ENCODE results near the gene MT1H. TPM values are rescaled to one million over a fixed set of nuclear protein-coding genes. Genes with fewer than 3 reads are reported as not detected.

Gene MT1H
- polyA plus RNA-seq, 2 donors: 32.9 to 63.3 TPM

DNA sequence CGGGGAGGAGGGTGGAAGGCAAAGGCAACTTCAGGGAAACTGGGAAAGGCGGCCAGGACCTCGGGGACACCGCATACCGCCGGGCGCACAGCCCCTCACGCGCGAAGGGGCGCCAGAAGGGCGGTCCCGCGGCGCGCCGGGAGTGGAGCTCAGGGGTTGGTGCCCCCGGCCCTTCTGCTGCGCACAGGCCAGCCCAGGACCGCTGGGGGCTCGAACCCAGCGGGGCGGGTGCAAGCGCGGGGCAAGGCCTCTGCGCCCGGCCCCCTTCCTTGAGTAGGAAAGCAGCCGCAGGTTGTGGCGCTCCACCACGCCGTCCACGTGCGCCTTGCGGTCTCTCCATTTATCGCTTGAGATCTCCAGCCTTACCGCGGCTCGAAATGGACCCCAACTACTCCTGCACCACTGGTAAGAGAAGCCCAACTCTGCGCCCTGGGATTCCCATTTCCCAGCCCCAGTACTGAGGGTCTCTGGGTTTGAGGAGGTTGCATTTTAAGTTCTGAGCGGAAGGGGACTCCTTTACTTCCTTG lies 34.1 kb upstream of the MT1H start:
- Histone ChIP-seq H3K36me3 (ENCODE audit: control insufficient read depth in 2 of 2, insufficient read depth in 2 of 2, low read length in 1 of 2) (no peaks in the 10 kb centered on the region), H3K9me3 (ENCODE audit: control insufficient read depth in 2 of 2, insufficient read depth in 1 of 2, low read depth in 1 of 2, low read length in 1 of 2) (no peaks in the 10 kb centered on the region), H3K27me3 (ENCODE audit: control insufficient read depth in 1 of 2, insufficient read depth in 2 of 2, low read length in 2 of 2) (peaks cover 3% of the 10 kb centered on the region in 2 donors), H3K27ac (ENCODE audit: low read depth in 2 of 2, low read length in 1 of 2) (no peak overlapping the region), H3K4me1 (ENCODE audit: control insufficient read depth in 2 of 2, insufficient read depth in 2 of 2, low read length in 1 of 2) (peaks cover 5 to 19% of the 10 kb centered on the region in 2 donors), H3K4me3 (ENCODE audit: low read depth in 1 of 2, low read length in 2 of 2) (no peak overlapping the region)
- WGBS, 2 donors: 27 to 41% methylated on average over 26 to 40 of the region's 40 CpGs

DNA sequence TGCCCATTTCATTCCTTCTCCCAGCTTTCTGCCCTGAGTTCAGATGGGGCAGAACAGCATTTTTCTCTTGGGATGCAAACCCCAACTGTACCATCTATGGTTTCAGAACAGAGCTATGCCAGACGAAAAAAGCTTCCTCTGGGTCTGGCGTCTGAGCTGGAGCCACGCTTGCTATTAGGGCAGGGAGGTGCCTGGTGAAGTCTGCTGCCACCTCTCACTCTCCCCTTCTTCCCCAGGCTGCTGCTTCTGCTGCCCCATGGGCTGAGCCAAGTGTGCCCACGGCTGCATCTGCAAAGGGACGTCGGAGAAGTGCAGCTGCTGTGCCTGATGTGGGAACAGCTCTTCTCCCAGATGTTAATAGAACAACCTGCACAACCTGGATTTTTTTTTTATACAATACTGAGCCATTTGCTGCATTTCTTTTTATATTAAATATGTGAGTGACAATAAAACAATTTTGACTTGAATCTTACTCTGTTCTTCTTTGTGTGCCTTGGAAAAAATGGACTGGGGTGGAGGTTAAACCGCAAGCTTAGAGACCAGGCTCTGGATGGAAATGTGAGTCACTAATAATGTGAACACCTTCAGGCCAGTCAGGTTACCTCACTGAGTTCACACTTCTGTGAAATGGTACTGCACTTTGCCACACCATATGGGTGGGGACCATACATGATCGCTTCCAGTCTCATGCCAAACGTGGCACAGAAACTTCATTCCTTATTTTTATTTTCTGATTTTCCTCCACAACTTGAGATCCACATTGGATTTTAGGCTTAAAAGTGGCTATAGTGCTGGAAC lies 32.8 kb upstream of the MT1H start:
- no peak overlapping the region for H3K27ac ChIP-seq (ENCODE audit: low read depth in 2 of 2, low read length in 1 of 2)
- H3K9me3 ChIP-seq (ENCODE audit: control insufficient read depth in 2 of 2, insufficient read depth in 1 of 2, low read depth in 1 of 2, low read length in 1 of 2): no peaks in the 10 kb centered on the region
- peaks cover 5 to 17% of the 10 kb centered on the region in 2 donors for H3K4me1 ChIP-seq (ENCODE audit: control insufficient read depth in 2 of 2, insufficient read depth in 2 of 2, low read length in 1 of 2)
- WGBS, 2 donors: 65 to 68% methylated on average over 9 of the region's 9 CpGs
- H3K4me3 ChIP-seq (ENCODE audit: low read depth in 1 of 2, low read length in 2 of 2): no peak overlapping the region
- peaks cover 3% of the 10 kb centered on the region in 2 donors for H3K27me3 ChIP-seq (ENCODE audit: control insufficient read depth in 1 of 2, insufficient read depth in 2 of 2, low read length in 2 of 2)
- no peaks in the 10 kb centered on the region for H3K36me3 ChIP-seq (ENCODE audit: control insufficient read depth in 2 of 2, insufficient read depth in 2 of 2, low read length in 1 of 2)

DNA sequence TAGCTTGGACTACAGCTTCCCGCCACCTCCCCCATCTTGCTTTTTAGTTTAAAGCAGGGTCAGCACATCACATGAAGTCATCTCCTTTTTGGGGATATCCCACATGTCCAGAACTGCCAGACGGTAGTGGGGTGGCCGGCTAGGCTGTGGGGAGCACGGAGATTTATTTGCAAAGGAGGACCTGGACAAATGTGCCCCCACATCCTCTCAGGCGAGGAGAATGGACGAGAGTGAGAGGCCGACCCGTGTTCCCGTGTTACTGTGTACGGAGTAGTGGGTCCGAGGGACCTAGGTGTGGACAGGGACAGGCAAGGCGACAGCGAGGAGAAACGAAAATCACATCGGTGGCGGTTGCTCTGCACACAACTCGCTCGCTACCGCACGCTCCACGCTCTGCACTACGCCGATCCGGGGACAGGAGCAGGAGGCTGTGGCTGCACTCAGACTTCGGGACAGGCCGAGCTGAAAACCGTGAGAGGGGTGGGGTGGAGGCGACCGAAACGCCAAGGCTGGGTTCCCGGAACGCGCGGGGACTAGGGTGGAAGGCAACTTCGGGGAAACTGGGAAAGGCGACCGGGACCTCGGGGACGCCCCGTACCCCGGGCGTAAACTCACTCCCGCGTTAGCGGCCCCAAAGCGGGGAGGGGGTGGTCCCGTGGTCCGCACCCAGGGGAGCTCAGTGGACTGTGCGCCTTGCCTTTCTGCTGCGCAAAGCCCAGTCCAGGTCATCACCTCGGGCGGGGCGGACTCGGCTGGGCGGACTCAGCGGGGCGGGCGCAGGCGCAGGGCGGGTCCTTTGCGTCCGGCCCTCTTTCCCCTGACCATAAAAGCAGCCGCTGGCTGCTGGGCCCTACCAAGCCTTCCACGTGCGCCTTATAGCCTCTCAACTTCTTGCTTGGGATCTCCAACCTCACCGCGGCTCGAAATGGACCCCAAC lies 31.5 kb upstream of the MT1H start, which contains the start of gene MT1A:
Gene MT1A (plus strand): TSS at position 853 of the 937 bp plus-strand sequence. CDS start 73 bp downstream, at position 926.
- Histone ChIP-seq H3K27me3 (ENCODE audit: control insufficient read depth in 1 of 2, insufficient read depth in 2 of 2, low read length in 2 of 2) (peaks cover 3% of the 10 kb centered on the region in 2 donors), H3K4me1 (ENCODE audit: control insufficient read depth in 2 of 2, insufficient read depth in 2 of 2, low read length in 1 of 2) (peaks cover 0 to 11% of the 10 kb centered on the region in 2 donors)
- WGBS, 2 donors: 15 to 19% methylated on average over 49 to 68 of the region's 68 CpGs

DNA sequence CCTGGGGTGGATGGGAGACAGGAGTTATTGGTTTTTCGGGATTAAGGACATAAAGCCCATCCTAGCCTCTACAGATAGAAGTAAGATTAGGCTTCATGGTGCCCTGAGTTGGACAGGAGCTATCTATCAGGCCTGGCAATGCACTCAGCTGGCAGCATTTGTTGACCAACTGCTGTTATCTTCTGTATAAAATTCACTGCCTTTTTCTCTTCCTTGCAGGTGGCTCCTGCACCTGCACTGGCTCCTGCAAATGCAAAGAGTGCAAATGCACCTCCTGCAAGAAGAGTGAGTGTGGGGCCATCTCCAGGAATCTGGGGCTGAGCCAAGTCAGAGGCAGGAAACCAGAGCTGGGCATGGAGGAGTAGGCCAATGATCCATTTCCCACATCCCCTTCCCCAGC lies 30.6 kb upstream of the MT1H start:
- Histone ChIP-seq H3K4me1 (ENCODE audit: control insufficient read depth in 2 of 2, insufficient read depth in 2 of 2, low read length in 1 of 2) (peaks cover 0 to 19% of the 10 kb centered on the region in 2 donors), H3K27me3 (ENCODE audit: control insufficient read depth in 1 of 2, insufficient read depth in 2 of 2, low read length in 2 of 2) (peaks cover 3% of the 10 kb centered on the region in 2 donors), H3K36me3 (ENCODE audit: control insufficient read depth in 2 of 2, insufficient read depth in 2 of 2, low read length in 1 of 2) (no peaks in the 10 kb centered on the region), H3K9me3 (ENCODE audit: control insufficient read depth in 2 of 2, insufficient read depth in 1 of 2, low read depth in 1 of 2, low read length in 1 of 2) (no peaks in the 10 kb centered on the region), H3K27ac (ENCODE audit: low read depth in 2 of 2, low read length in 1 of 2) (no peak overlapping the region), H3K4me3 (ENCODE audit: low read depth in 1 of 2, low read length in 2 of 2) (no peak overlapping the region)
- WGBS, 2 donors: 60 to 68% methylated on average over 1 of the region's 1 CpG

More for the DNA sequence above, 31.5 kb upstream of the MT1H start, which contains the start of gene MT1A:
- no peak within 1 kb of the TSS for H3K27ac ChIP-seq (ENCODE audit: low read depth in 2 of 2, low read length in 1 of 2)
- no peaks in the 10 kb centered on the region for H3K36me3 ChIP-seq (ENCODE audit: control insufficient read depth in 2 of 2, insufficient read depth in 2 of 2, low read length in 1 of 2)
- peak within 1 kb of the TSS; percentile 7 to 39 for H3K4me3 ChIP-seq (ENCODE audit: low read depth in 1 of 2, low read length in 2 of 2)
- no peaks in the 10 kb centered on the region for H3K9me3 ChIP-seq (ENCODE audit: control insufficient read depth in 2 of 2, insufficient read depth in 1 of 2, low read depth in 1 of 2, low read length in 1 of 2)

DNA sequence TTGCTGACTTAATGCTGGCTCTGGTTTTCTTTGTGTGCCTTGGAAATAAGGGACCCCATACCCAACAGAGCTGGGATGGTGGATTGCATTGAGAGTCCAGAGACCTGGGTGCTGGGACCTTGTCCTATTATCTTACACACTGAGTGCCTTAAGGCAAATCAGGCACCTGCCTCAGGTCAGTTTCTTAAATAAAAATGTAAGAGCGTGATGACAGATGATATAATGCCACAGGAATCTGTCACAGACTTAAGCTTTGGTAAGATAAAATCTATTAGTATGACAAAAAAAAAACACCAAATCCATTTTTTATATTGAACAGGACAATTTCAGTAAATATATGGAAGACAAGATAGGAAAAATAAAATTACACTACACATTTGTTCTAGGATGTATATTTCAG lies 29.5 kb upstream of the MT1H start:
- peaks cover 0 to 17% of the 10 kb centered on the region in 2 donors for H3K4me1 ChIP-seq (ENCODE audit: control insufficient read depth in 2 of 2, insufficient read depth in 2 of 2, low read length in 1 of 2)
- no peak overlapping the region for H3K4me3 ChIP-seq (ENCODE audit: low read depth in 1 of 2, low read length in 2 of 2)
- H3K27ac ChIP-seq (ENCODE audit: low read depth in 2 of 2, low read length in 1 of 2): no peak overlapping the region
- H3K9me3 ChIP-seq (ENCODE audit: control insufficient read depth in 2 of 2, insufficient read depth in 1 of 2, low read depth in 1 of 2, low read length in 1 of 2): no peaks in the 10 kb centered on the region
- 85 to 87% methylated on average over 1 of the region's 1 CpG for WGBS, 2 donors
- no peaks in the 10 kb centered on the region for H3K36me3 ChIP-seq (ENCODE audit: control insufficient read depth in 2 of 2, insufficient read depth in 2 of 2, low read length in 1 of 2)
- H3K27me3 ChIP-seq (ENCODE audit: control insufficient read depth in 1 of 2, insufficient read depth in 2 of 2, low read length in 2 of 2): peaks cover 3% of the 10 kb centered on the region in 2 donors

DNA sequence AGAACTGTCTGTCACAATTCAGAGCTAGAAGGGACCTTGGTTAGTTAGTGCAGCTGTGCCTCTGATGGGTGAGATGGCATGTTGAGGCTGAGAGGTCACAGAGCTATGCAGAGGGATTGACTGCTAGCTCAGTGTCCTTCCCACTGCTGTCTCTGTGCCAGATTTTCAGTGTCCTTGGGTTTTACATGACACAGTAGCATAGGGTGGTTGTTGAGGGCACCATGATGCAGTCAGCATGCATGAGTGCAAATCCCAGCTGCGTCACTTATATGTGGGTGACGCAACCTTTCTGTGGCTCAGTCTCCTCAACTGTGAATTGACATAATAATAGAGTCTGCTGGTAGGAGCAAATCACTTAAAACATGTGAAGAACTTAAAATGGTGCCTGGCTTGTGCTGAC lies 28.4 kb upstream of the MT1H start:
- no peak overlapping the region for H3K4me3 ChIP-seq (ENCODE audit: low read depth in 1 of 2, low read length in 2 of 2)
- H3K27me3 ChIP-seq (ENCODE audit: control insufficient read depth in 1 of 2, insufficient read depth in 2 of 2, low read length in 2 of 2): peaks cover 0 to 3% of the 10 kb centered on the region in 2 donors
- no peaks in the 10 kb centered on the region for H3K36me3 ChIP-seq (ENCODE audit: control insufficient read depth in 2 of 2, insufficient read depth in 2 of 2, low read length in 1 of 2)
- no peaks in the 10 kb centered on the region for H3K9me3 ChIP-seq (ENCODE audit: control insufficient read depth in 2 of 2, insufficient read depth in 1 of 2, low read depth in 1 of 2, low read length in 1 of 2)
- WGBS, 2 donors: 86 to 93% methylated on average over 2 of the region's 2 CpGs
- peaks cover 0 to 15% of the 10 kb centered on the region in 2 donors for H3K4me1 ChIP-seq (ENCODE audit: control insufficient read depth in 2 of 2, insufficient read depth in 2 of 2, low read length in 1 of 2)
- no peak overlapping the region for H3K27ac ChIP-seq (ENCODE audit: low read depth in 2 of 2, low read length in 1 of 2)

DNA sequence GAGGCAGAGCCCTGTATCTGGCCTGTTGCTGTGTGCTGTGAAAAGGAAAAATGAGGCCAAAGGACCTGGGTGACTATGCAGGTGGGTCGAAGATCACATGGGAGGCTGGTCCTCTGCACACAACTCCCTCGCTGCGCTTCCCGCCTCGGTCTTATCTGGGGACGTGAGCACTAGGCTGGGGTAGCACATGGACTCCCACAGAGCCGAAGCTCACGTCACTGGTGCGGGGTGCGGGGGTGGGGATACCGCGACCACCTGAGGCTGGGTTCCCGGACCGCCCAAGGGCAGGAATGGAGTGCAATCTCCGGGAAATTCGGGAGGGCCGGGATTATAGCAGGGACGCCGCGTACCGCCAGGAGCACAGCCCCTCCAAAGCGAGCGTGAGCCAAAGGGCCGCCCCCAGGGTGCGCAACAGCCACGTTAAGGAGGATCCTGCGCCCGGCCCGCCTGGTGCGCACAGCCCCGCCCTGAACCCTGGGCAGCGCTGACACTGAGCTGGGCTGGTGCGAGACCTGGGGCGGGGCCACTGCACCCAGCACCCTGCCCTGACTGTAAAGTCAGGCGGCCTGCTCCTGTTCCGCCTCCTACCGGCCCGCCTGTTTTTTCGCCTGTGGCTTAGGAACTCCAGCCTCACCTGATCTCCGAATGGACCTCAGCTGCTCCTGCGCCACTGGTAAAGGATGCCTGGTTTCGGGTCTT lies 26.4 kb upstream of the MT1H start:
- Histone ChIP-seq H3K9me3 (ENCODE audit: control insufficient read depth in 2 of 2, insufficient read depth in 1 of 2, low read depth in 1 of 2, low read length in 1 of 2) (no peaks in the 10 kb centered on the region), H3K27me3 (ENCODE audit: control insufficient read depth in 1 of 2, insufficient read depth in 2 of 2, low read length in 2 of 2) (peaks cover 0 to 3% of the 10 kb centered on the region in 2 donors), H3K36me3 (ENCODE audit: control insufficient read depth in 2 of 2, insufficient read depth in 2 of 2, low read length in 1 of 2) (no peaks in the 10 kb centered on the region), H3K27ac (ENCODE audit: low read depth in 2 of 2, low read length in 1 of 2) (peak overlapping the region in 1 of 2 donors; percentile 40), H3K4me1 (ENCODE audit: control insufficient read depth in 2 of 2, insufficient read depth in 2 of 2, low read length in 1 of 2) (peaks cover 0 to 10% of the 10 kb centered on the region in 2 donors), H3K4me3 (ENCODE audit: low read depth in 1 of 2, low read length in 2 of 2) (peak overlapping the region in 1 of 2 donors; percentile 11)
- WGBS, 2 donors: 7 to 12% methylated on average over 38 to 42 of the region's 42 CpGs

DNA sequence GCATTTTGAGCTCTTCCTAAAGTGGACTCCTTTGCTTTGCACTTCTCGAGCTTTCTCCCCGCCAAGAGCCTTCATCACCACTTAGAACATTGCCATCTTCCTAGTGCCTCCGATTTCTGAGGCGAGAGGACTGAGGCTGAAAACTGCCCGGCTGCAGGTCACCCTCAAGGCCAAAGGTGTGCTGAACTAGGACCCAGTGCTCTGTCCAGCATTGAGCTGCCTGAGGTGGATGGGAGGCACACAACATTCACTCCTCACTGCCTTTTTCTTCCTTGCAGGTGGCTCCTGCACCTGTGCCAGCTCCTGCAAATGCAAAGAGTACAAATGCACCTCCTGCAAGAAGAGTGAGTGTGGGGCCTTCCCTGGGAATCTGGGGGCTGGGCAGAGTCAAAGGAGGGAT lies 25.8 kb upstream of the MT1H start:
- H3K4me1 ChIP-seq (ENCODE audit: control insufficient read depth in 2 of 2, insufficient read depth in 2 of 2, low read length in 1 of 2): peaks cover 0 to 10% of the 10 kb centered on the region in 2 donors
- no peaks in the 10 kb centered on the region for H3K36me3 ChIP-seq (ENCODE audit: control insufficient read depth in 2 of 2, insufficient read depth in 2 of 2, low read length in 1 of 2)
- WGBS, 2 donors: 50 to 61% methylated on average over 5 of the region's 5 CpGs
- peaks cover 0 to under 1% of the 10 kb centered on the region in 2 donors for H3K27me3 ChIP-seq (ENCODE audit: control insufficient read depth in 1 of 2, insufficient read depth in 2 of 2, low read length in 2 of 2)
- no peak overlapping the region for H3K4me3 ChIP-seq (ENCODE audit: low read depth in 1 of 2, low read length in 2 of 2)
- no peak overlapping the region for H3K27ac ChIP-seq (ENCODE audit: low read depth in 2 of 2, low read length in 1 of 2)
- H3K9me3 ChIP-seq (ENCODE audit: control insufficient read depth in 2 of 2, insufficient read depth in 1 of 2, low read depth in 1 of 2, low read length in 1 of 2): no peaks in the 10 kb centered on the region

DNA sequence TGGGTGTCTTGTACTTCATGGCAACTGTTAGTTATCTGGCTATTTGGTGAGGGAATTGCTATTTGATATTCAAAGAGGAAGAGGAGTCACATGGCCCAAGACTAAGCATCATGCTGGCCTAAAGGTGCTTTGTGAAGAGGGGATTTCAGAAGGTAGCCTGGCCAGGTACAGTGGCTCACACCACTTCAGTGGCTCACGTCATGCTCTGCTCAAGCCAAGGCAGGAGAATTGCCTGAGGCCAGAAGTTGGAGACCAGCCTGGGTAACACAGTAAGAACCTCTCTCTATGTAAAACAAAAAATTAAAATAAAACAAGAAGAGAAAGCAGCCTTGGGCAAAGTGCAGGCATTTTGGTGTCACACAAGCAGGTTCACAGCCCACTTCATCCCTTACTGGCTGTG lies 24.3 kb upstream of the MT1H start:
- WGBS, 2 donors: 60 to 73% methylated on average over 1 of the region's 1 CpG
- Histone ChIP-seq H3K9me3 (ENCODE audit: control insufficient read depth in 2 of 2, insufficient read depth in 1 of 2, low read depth in 1 of 2, low read length in 1 of 2) (no peaks in the 10 kb centered on the region), H3K4me3 (ENCODE audit: low read depth in 1 of 2, low read length in 2 of 2) (no peak overlapping the region), H3K4me1 (ENCODE audit: control insufficient read depth in 2 of 2, insufficient read depth in 2 of 2, low read length in 1 of 2) (peaks cover 0 to 10% of the 10 kb centered on the region in 2 donors), H3K27ac (ENCODE audit: low read depth in 2 of 2, low read length in 1 of 2) (no peak overlapping the region), H3K36me3 (ENCODE audit: control insufficient read depth in 2 of 2, insufficient read depth in 2 of 2, low read length in 1 of 2) (no peaks in the 10 kb centered on the region), H3K27me3 (ENCODE audit: control insufficient read depth in 1 of 2, insufficient read depth in 2 of 2, low read length in 2 of 2) (no peaks in the 10 kb centered on the region)
